Erythroblast (primary cell): ENCODE results near the gene WHAMM.

Source experiments
- GATA1 ChIP-seq: IDR thresholded peaks from 2 replicates; pipeline ENCODE4 v1.6.1; 2011; ENCODE audit warnings: low read depth, mild to moderate bottlenecking, control low read depth, low read length, moderate library complexity
- POLR2A ChIP-seq: IDR thresholded peaks from 2 replicates; pipeline ENCODE4 v1.6.1; 2011; ENCODE audit warnings: mild to moderate bottlenecking, low read length

GRCh38 chr15:82838096-82838735 is 28.8 kb downstream of the WHAMM start:
- no peak for TF ChIP-seq POLR2A
- no peak for TF ChIP-seq GATA1
